Fibroblast of lung (primary cell): Measurements from ENCODE around the gene ADIPOQ. TPM values are rescaled to one million over a fixed set of nuclear protein-coding genes. Genes with fewer than 3 reads are reported as not detected.
"Not testable (repeated sequence)": the region's sequence is repeated elsewhere in the genome, so short reads cannot be mapped to it uniquely, and the experiment has no call there.

ENCODE experiments used
- DNase-seq, 2 donors: peaks; one replicate each; pipeline versions ENCODE4 v3.0.0 to v3.0.0-alpha.2; 2010; ENCODE audit warnings: low read depth in 2 of 2
- H2AFZ ChIP-seq: 2 replicates; pipeline ENCODE4 v1.5.1; 2012; ENCODE audit warnings: low read length, control low read depth, inconsistent platforms
- H3K27ac ChIP-seq: 2 replicates; pipeline ENCODE4 v1.5.1; 2011; ENCODE audit warnings: low read length, control low read depth; ENCODE audit not compliant: insufficient read depth
- H3K27me3 ChIP-seq: 2 replicates; pipeline ENCODE4 v1.5.1; 2011; ENCODE audit warnings: mild to moderate bottlenecking, low read length; ENCODE audit not compliant: control insufficient read depth, insufficient read depth
- H3K36me3 ChIP-seq: 2 replicates; pipeline ENCODE4 v1.5.1; 2011; ENCODE audit warnings: low read length; ENCODE audit not compliant: control insufficient read depth, insufficient read depth
- H3K4me1 ChIP-seq: 2 replicates; pipeline ENCODE4 v1.5.1; 2011; ENCODE audit warnings: low read length; ENCODE audit not compliant: control insufficient read depth, insufficient read depth; ENCODE audit errors: extremely low read depth
- H3K4me2 ChIP-seq: 2 replicates; pipeline ENCODE4 v1.5.1; 2011; ENCODE audit warnings: low read length, control low read depth; ENCODE audit not compliant: insufficient read depth; ENCODE audit errors: extremely low read depth
- H3K4me3 ChIP-seq, 4 experiments: fragments of 200-600 bp in 1 of 4; sonication (generic) in 1 of 4; replicated peaks in 1 of 4; 2 replicates each; pipeline ENCODE4 v1.5.1; 2011 to 2016; ENCODE audit warnings: low read length in 4 of 4, low read depth in 3 of 4, mild to moderate bottlenecking in 3 of 4, control low read depth in 2 of 4, inconsistent platforms in 1 of 4, mixed read lengths in 1 of 4; ENCODE audit not compliant: insufficient read depth in 1 of 4; ENCODE audit errors: control extremely low read depth in 1 of 4
- H3K79me2 ChIP-seq: 2 replicates; pipeline ENCODE4 v1.5.1; 2012; ENCODE audit warnings: mild to moderate bottlenecking, low read length, inconsistent platforms; ENCODE audit not compliant: control insufficient read depth, insufficient read depth
- H3K9ac ChIP-seq: 2 replicates; pipeline ENCODE4 v1.5.1; 2011; ENCODE audit warnings: mild to moderate bottlenecking, low read length, control low read depth; ENCODE audit not compliant: insufficient read depth
- H3K9me3 ChIP-seq: 2 replicates; pipeline ENCODE4 v1.5.1; 2012; ENCODE audit warnings: low read depth, low read length; ENCODE audit not compliant: control insufficient read depth, insufficient read depth
- H4K20me1 ChIP-seq: 2 replicates; pipeline ENCODE4 v1.5.1; 2011; ENCODE audit warnings: low read length; ENCODE audit not compliant: control insufficient read depth, insufficient read depth; ENCODE audit errors: extremely low read depth
- EZH2 ChIP-seq: IDR thresholded peaks from 2 replicates; pipeline ENCODE4 v1.5.1; 2012; ENCODE audit warnings: low read length, control low read depth, mild to moderate bottlenecking; ENCODE audit errors: missing control alignments
- polyA plus RNA-seq, 2 donors: library from polyadenylated mRNA; depleted of rRNA in 1 of 2; stranded (reverse) in 1 of 2; unstranded in 1 of 2; fragments of >200 nt; gene quantifications; 2 replicates each; pipeline ENCODE4 v1.2.1, GENCODE V29; 2011 to 2012; ENCODE audit warnings: missing spikeins in 1 of 2
- total RNA-seq: library from RNA; depleted of rRNA; stranded (reverse); fragments of >200 nt; gene quantifications from 2 replicates; pipeline ENCODE4 v1.2.1, GENCODE V29; 2014
- TF ChIP-seq, protein P1 (sequence below), 2 donors: IDR thresholded peaks in 1 of 2; conservative IDR thresholded peaks in 1 of 2; 1 replicate in 1 of 2; 2 replicates in 1 of 2; pipeline ENCODE4 v1.5.1; 2011 to 2012; ENCODE audit warnings: low read length in 2 of 2, control low read depth in 1 of 2, inconsistent platforms in 1 of 2, low read depth in 1 of 2, mild to moderate bottlenecking in 1 of 2

The ADIPOQ gene
- total and polyA plus RNA-seq, 2 donors (not counting 1 experiment from before 2014, with no cell fraction given): not detected

- DNase-seq: peak; percentile 40 to 59
- Histone ChIP-seq H3K9ac (no peak overlapping the region), H2AFZ (no peak overlapping the region), H3K27me3 (peaks cover 9% of the 10 kb centered on the region), H3K4me2 (no peak overlapping the region), H3K4me3 (no peak overlapping the region), H3K9me3 (no peaks in the 10 kb centered on the region), H3K36me3 (no peaks in the 10 kb centered on the region), H3K79me2 (no peaks in the 10 kb centered on the region), H3K27ac (no peak overlapping the region), H4K20me1 (no peaks in the 10 kb centered on the region), H3K4me1 (no peaks in the 10 kb centered on the region)
- no peak for TF ChIP-seq EZH2
- TF ChIP-seq, protein P1, sequence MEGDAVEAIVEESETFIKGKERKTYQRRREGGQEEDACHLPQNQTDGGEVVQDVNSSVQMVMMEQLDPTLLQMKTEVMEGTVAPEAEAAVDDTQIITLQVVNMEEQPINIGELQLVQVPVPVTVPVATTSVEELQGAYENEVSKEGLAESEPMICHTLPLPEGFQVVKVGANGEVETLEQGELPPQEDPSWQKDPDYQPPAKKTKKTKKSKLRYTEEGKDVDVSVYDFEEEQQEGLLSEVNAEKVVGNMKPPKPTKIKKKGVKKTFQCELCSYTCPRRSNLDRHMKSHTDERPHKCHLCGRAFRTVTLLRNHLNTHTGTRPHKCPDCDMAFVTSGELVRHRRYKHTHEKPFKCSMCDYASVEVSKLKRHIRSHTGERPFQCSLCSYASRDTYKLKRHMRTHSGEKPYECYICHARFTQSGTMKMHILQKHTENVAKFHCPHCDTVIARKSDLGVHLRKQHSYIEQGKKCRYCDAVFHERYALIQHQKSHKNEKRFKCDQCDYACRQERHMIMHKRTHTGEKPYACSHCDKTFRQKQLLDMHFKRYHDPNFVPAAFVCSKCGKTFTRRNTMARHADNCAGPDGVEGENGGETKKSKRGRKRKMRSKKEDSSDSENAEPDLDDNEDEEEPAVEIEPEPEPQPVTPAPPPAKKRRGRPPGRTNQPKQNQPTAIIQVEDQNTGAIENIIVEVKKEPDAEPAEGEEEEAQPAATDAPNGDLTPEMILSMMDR (conservative IDR thresholded peaks at IDR 0.05 in 1 of 2, IDR thresholded peaks at IDR 0.05 in 1 of 2; ENCODE audit: low read depth in 1 of 2, low read length in 2 of 2): peak; percentile 23 to 26
These were observed 7.0 kb downstream of the ADIPOQ start for GRCh38 chr3:186849374-186849975.

DNA sequence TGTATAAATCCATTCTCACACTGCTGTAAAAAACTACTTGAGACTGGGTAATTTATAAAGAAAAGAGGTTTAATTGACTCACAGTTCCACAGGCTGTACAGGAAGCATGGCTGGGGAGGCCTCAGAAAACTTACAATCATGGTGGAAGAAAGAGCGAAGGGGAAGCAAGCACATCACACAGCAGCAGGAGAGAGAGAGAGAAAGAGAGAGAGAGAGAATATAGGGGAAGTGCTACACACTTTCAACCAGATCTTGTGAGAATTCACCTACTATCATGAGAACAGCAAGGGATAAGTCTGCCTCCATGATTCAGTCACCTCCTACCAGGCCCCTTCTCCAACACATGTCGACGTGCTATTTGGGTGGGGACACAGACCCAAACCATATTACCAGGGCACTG, 9.3 kb downstream of the ADIPOQ start:
- H3K36me3 ChIP-seq, H3K4me1 ChIP-seq, H3K27me3 ChIP-seq, H3K79me2 ChIP-seq, H3K9ac ChIP-seq, H4K20me1 ChIP-seq, H3K4me3 ChIP-seq, H3K27ac ChIP-seq, H2AFZ ChIP-seq, H3K4me2 ChIP-seq, DNase-seq, H3K9me3 ChIP-seq: not testable (repeated sequence)

DNA sequence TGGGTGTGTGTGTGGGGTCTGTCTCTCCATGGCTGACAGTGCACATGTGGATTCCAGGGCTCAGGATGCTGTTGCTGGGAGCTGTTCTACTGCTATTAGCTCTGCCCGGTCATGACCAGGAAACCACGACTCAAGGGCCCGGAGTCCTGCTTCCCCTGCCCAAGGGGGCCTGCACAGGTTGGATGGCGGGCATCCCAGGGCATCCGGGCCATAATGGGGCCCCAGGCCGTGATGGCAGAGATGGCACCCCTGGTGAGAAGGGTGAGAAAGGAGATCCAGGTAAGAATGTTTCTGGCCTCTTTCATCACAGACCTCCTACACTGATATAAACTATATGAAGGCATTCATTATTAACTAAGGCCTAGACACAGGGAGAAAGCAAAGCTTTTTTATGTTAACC, 10.5 kb downstream of the ADIPOQ start:
- no peaks in the 10 kb centered on the region for H3K36me3 ChIP-seq
- H2AFZ ChIP-seq: no peak overlapping the region
- no peaks in the 10 kb centered on the region for H3K79me2 ChIP-seq
- no peak overlapping the region for H3K4me2 ChIP-seq
- H4K20me1 ChIP-seq: no peaks in the 10 kb centered on the region
- DNase-seq: no peak
- H3K9ac ChIP-seq: no peak overlapping the region
- no peak overlapping the region for H3K4me3 ChIP-seq
- H3K9me3 ChIP-seq: no peaks in the 10 kb centered on the region
- no peak overlapping the region for H3K27ac ChIP-seq
- H3K4me1 ChIP-seq: no peaks in the 10 kb centered on the region
- no peak for TF ChIP-seq EZH2
- TF ChIP-seq, protein P1 (conservative IDR thresholded peaks at IDR 0.05 in 1 of 2, IDR thresholded peaks at IDR 0.05 in 1 of 2; ENCODE audit: low read depth in 1 of 2, low read length in 2 of 2): no peak
- peaks cover 2% of the 10 kb centered on the region for H3K27me3 ChIP-seq
